Measurements from ENCODE around the gene AOC1.
"Not testable (repeated sequence)": the region's sequence is repeated elsewhere in the genome, so short reads cannot be mapped to it uniquely, and the experiment has no call there.

Gene AOC1, protein sequence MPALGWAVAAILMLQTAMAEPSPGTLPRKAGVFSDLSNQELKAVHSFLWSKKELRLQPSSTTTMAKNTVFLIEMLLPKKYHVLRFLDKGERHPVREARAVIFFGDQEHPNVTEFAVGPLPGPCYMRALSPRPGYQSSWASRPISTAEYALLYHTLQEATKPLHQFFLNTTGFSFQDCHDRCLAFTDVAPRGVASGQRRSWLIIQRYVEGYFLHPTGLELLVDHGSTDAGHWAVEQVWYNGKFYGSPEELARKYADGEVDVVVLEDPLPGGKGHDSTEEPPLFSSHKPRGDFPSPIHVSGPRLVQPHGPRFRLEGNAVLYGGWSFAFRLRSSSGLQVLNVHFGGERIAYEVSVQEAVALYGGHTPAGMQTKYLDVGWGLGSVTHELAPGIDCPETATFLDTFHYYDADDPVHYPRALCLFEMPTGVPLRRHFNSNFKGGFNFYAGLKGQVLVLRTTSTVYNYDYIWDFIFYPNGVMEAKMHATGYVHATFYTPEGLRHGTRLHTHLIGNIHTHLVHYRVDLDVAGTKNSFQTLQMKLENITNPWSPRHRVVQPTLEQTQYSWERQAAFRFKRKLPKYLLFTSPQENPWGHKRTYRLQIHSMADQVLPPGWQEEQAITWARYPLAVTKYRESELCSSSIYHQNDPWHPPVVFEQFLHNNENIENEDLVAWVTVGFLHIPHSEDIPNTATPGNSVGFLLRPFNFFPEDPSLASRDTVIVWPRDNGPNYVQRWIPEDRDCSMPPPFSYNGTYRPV

DNA sequence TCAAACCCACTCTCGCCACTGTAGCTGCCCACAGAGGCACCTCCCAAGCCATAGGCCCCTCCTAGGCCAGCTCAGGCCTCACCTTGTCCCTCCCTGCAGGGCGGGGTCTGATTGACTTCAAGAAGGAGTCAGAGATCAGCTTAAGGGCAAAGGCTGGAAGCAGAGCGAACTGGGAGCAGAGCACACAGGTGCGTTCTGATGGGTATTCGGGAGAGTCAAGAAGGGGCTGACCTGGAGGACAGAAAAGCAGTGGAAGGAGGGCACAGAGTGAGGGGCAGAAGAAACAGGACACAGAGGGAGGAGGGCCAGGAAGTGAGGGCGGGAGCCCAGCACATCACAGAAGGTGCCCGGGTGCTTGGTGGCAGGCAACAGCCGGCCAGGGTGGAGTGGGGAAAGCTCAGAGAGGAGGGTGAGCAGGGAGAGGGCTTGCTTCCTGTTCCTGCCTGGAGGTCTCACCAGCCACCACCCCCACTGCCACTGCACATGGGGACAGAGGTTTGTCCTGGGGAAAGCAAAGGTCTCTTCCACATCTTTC lies at the start of gene AOC1:
Gene AOC1, plus strand, starts transcription at position 147 of the 535 bp plus-strand sequence. CDS start 3,954 bp downstream, outside the sequence.
- DNase-seq: no peak

DNA sequence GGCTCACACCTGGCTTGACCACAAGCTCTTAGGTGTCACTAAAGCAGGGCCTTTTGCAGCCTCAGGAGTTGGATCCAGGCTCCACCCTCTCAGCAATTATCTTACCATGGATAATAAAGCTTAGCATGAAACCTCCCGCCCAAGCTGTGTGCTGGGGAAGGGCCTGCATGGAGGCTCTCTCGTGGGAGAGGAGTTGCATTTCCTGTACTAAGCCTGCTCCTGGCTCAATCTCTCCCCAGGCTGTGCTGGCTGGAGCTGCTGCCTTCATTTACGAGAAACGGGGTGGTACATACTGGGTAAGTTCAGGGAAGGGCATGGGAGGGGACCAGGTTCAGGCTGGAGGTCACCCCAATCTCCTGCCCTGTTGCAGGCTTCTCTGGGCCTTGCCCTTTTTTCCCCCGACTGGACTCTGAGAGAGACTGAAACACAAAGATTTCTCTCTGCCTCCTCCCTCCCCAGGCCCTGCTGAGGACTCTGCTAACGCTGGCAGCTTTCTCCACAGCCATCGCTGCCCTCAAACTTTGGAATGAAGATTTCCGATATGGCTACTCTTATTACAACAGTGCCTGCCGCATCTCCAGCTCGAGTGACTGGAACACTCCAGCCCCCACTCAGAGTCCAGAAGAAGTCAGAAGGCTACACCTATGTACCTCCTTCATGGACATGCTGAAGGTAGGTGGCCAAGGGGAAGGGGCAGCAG lies 49.0 kb upstream of the AOC1 start:
- no peak for DNase-seq

DNA sequence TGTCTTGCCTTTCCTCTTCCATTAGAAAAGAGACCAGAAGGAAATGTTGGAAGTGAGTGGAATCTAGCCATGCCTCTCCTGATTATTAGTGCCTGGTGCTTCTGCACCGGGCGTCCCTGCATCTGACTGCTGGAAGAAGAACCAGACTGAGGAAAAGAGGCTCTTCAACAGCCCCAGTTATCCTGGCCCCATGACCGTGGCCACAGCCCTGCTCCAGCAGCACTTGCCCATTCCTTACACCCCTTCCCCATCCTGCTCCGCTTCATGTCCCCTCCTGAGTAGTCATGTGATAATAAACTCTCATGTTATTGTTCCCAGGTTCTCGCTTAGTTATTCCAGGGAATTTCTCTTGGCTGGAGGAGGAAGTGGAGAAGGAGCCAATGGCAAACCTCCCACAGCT lies 47.5 kb upstream of the AOC1 start:
- DNase-seq: no peak

DNA sequence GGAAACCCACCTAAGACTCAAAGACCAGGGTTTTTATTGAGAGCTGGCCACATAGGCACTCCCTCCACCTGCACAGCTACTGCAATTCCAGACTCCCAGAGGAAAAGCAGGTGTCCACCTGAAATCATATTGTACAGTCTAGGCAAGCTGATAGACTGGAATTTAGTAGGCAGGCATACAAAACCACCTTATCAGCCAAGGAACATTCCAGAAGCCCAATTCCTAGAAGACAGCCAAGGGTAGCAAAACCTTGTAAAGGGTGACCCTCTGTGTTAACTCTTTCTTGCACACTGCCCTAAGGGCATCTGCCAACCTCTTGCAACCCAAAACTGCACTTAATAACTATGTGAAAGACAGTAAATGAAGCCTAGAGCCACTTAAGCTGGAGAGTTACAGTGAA lies 46.5 kb upstream of the AOC1 start:
- DNase-seq: no peak

DNA sequence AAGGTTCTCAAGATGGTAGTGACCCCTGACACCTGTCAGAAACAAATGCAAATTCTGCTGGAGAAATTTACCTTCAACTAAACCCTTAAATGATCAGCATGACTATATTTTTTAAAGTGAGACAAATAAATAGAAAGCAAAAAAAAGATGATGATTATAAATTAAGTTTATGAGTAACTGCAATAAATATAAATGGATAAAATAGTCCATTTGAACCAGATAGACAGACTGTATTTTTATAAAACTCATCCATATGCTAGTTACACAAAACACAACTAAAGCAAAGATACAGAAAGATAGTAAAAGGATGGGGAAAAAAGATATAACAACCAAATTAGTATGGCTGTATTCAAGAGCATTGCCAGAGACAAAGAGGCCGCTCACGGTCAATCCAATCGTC lies 45.9 kb upstream of the AOC1 start:
- no peak for DNase-seq

DNA sequence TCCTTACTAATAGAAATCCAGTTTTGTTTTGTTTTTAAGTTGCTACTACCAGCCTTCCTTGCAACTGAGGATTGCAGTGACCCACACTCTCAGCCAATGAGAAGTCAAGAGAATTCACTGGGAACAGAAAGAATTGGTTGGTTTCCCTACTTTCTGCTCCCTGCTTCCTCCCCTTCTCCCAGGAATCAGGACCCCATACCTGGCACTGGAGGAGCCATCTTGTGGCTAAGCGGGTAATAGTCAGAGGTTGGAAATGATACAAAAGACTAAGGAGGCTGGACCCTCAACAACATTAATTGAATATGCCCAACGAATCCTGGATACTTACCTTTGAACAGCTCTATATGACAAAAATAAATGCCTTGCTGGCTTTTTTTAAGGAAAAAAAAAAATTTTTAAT lies 45.5 kb upstream of the AOC1 start:
- DNase-seq: no peak

DNA sequence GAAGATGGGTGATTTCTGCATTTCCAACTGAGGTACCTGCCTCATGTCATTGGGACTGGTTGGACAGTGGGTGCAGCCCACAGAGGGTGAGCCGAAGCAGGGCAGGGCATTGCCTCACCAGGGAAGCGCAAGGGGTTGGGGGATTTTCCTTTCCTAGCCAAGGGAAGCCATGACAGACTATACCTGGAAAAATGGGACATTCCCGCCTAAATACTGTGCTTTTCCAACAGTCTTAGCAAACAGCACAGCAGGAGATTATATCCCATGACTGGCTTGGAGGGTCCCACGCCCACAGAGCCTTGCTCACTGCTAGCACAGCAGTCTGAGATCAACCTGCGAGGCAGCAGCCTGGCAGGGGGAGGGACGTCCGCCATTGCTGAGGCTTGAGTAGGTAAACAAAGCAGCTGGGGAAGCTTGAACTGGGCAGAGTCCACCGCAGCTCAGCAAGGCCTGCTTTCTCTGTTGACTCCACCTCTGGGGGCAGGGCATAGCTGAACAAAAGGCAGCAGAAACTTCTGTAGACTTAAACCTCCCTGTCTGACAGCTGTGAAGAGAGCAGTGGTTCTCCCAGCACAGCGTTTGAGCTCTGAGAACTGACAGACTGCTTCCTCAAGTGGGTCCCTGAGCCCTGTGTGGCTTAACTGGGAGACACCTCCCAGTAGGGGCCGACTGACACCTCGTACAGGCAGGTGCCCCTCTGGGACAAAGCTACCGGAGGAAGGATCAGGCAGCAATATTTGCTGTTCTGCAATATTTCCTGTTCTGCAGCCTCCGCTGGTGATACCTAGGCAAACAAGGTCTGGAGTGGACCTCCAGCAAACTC lies 44.5 kb upstream of the AOC1 start:
- not testable (repeated sequence) for DNase-seq

DNA sequence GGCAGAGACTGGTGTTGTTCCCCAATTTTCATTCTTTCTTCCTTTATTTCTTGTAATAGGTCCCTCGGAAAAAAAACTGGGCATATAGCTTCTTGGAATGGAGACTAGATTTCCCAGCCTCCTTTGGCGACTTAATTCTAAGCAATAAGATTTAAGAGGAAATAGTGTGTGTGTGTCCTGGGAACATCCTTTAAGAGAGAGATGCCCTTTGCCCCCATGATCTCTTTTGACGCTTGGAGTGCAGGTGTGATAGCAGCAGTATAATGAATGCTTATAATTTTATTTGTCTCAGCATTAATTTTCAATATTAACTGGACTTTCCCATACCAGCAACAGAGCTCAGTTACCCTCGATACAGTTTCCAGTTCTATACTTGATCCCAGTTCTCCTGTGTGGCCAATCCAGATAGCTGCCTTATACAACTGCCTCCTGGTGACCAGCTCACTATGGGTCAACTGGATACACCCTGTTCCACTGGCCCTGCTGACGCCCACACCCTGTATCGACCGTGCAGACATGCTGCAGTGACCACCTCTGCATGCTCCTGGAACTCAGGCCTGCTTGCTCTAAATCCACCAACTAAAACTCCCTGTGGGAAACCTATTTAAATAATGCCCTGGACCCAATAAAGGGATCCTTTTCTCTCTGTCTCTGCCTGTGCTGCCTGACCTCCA lies 37.9 kb upstream of the AOC1 start:
- no peak for DNase-seq

DNA sequence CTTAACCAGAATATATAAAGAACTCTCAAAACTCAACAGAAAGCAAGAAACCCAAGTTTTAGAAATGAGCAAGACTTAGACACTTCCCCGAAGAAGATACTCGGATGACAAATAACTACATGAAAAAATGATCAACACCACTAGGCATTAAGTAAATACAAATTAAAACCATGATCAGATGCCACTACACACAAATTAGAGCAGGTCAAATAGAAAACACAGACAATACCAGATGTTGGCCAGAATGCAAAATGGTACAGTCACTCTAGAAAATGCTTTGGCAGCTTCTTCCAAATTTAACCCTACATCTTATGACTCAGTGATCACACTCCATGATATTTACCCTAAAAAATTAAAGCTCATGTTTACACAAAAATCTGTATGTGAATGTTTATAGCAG lies 33.3 kb upstream of the AOC1 start:
- DNase-seq: no peak

DNA sequence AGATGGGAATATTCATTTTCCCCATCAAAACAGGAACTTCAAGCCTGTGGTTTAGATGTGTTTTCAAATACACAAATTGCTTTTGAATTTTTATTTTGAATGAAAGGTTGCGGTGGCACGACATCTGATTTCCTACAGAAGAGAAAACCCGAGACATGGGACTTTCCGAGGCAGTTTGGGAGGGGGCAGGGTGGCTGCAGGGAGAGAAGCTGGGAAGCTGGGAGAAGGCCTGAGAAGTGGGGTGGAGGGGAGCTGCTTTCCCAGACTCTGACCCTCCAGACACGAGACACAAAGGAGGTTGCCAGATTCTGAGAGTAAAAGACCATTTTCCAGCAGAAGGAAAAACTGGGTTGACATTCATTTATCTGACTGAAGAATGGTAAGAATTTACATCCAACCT lies 32.2 kb upstream of the AOC1 start:
- no peak for DNase-seq

DNA sequence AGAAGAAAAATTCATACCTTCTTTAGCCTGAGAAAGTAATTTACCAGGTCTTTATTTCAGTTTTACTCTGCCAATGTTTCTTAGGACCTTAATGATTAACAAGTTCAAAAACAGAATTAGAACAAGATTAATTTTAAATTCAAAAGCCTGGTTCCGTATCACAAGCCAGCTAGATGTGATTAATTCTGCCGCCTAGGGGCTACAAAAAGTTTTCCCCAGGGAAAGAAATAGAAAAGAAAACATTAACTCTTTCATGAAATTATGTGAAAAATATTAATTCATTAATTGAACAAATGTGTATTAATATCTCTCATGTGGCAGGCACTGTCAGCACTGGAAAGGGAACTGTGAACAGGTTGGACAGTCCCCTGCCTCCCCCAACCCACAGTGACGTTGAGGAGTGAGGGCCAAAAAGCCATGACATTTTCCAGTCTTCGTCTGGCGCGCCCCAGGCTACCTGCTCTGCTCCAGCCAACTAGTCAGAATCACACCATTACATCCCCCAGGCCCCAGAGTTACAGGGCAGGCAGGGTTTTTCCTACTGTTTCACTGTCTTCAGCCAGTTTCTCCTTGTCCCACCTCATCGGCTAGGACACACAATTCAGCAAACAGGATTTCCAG lies 31.6 kb upstream of the AOC1 start:
- no peak for DNase-seq

DNA sequence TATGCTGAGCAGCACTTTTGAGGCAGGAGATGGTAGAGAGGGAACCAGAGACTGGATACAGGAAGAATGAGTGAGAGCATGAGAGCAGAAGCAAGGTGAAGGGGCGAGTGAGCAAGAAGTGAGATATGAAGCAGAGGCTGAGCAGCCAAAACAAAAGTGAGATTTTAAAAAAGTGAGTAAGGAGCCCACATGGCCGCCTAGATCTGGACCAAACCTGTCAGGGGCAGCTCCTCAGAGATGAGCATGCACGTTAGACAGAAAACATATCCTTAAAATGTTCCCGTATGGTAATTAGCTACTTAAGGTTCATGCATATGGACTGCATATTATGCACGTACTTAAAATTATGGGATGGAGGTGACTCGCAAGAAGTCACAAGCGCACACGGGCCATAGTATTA lies 29.3 kb upstream of the AOC1 start:
- DNase-seq: no peak

DNA sequence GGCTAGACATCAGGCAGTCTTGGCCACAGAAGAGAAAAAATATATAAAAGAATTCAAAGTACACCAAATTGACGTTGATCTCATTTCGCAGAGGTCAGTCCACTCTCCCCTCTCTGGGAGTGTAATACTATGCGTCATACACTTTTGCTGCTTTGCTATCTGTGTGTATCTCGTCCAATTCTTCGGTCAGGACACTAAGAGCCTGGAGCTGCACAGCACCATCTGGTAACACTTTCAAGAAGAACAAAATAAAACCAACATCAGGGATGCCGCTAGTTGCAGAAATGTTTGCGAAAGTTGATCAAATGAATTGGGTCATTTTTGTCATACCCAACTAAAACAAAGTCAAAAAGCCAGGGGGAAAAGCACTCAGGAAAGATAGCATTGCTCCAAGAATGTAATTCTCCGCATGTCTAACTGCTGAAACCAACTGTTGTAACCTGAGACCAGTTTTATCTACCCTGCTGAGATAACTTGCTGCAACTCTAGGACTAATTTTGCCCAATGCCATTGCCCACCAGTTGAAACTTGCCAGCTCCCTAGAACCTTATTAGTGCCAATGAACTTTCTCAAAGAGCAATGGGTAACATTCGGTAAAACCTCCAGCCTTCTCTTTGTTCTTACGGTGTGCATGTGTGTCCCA lies 28.7 kb upstream of the AOC1 start:
- no peak for DNase-seq

DNA sequence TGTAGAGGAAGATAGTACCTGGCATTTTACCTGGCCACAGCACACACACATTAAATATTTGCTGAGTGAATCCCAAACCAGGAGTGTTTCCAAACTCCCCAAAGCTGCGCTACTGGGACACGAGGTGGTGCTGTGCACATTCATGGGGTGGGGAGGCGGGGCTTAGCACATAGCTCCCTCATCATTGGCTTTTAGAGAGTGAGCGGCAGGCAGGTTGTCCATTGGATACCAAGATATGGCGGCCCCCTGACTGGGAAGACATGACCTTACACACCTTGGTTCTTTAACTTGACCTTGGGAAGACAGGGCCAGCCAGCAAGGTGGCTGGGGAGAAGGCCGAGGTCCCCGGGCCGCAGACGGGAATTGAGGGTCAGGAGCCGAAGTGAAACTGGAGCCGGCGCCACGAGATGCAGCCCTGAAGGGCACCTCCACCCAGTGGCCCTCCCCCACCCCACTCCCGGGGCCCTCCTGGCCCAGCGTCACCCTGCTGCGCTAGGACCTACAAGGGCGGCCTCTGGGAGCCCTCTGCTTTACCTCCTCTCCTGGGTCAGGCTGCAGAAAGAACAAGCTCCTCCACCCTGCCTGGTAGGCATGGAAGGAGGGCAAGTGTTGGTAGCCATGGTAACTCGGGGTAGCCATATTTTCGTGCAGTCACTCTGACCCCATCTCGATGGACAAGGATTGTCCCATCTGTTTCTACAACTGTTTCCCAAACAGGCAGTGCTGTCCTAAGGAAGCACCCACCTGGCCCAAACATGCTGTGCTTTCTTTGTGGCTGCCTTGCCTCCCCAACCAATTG lies 27.7 kb upstream of the AOC1 start:
- no peak for DNase-seq

DNA sequence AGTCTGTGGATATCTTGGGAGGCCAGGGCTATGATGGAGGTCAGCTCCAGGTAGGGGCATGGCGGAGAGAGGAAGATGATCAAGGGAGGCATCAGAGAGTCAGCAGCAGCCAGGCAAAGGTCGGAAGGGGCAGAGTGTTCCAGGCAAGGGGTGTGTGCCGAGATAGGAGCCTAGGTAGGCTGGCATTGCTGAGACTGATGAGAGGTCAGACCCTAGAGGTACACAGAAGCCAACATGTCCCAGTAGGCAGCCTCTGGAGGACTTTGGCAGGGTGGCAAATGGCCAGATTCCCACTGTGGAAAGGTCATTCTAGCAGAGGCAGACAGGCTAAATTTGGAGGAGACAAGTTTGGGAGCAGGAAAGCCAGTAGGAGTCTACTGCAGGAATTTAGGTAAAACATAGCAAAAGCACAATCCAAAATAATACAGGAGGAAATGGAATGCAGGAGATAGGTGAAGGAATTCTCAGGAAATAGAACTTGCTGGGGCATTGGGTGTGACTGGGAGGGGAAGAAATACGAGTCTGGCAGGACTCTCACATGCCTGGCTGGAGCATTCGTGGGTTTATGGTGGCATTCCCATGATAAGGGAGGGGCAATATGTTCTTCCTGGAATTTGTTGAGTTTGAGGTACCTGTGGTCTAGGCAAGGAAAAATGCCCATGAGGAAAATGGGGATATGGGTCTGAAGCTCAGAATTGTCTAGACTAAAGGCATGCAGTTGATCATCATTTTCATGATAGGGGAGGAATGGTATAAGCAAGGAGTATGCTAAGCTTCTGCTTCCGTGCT lies 26.1 kb upstream of the AOC1 start:
- no peak for DNase-seq

DNA sequence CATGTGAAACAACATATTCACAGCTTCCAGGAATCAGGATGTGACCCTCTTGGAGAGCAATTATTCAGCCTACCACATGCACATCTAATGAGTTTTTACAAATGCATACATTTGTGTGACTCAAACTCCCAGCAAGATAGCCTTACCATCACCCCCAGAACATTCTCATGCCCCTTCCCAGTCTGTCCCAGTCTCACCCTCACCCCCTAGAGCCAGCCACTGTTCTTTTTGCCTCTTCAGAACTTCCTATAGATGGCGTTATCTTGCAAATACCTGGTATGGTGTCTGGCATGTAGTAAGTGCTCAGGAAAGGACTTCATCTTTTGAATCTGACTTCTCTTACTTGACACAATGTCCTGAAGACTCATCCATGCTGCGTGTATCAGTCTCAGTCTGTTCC lies 23.9 kb upstream of the AOC1 start:
- DNase-seq: no peak

DNA sequence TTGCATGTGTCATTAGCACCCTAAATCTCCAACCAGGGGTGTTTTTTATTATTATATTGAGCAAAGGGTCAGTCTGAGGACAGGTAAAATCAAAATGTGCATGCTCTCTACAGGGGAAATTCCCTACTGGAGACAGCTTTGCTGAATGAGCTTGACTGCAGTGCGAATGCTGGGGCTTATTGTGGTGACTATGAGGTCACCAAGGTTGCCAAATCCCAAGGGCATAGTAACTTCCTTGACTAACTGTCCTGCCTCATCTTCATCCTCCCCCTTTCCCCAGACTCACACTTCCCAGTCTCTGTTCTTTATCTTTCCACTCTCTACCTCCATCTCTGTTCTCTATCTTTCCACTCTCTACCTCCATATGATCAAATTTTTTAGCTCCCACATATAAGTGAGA lies 22.9 kb upstream of the AOC1 start:
- no peak for DNase-seq

DNA sequence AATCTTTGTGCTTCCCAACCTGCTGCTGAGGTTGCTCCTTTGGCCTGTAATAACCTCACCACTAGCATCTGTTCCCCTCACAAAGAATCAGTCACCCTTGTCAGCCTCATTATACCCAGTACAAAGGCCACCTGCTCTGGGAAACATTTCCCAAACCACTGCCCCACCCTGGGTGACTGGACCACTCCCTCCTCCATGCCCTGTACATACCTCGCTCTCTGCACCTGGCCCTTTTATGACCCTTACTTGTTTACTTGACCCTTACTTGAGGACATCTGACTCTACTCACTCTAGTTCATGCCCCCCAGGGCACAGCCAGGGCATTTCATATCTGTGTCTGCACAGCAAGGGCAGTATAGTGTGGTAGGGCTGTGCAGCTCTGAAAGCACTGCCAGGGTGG lies 21.4 kb upstream of the AOC1 start:
- DNase-seq: no peak

DNA sequence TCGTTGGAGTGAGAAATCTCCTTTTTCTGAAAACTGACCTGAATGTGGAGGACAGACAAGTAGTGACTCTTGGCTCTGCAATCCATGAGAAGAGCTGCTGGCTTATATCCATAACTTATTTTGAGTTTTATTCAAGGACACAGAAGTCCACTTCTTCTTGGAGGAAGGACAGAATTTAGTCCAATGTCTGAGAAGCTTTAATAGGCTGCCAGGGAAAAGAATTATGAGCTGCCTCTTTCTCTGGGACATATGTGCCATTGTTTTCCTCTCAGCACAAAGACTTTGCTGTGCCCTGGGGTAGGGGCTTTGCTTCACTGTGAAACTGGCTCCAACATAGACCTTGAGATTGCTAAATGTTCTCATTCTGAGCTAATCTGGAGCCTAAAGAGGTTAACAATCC lies 20.5 kb upstream of the AOC1 start:
- no peak for DNase-seq
